Adrenal gland (tissue), 5 donors: ENCODE data around the gene SATB1.

Experiments used
- POLR2A ChIP-seq, 2 donors: fragments of 450-650 bp; IDR thresholded peaks; one replicate each; pipeline ENCODE4 v1.6.1; 2017; ENCODE audit warnings: antibody characterized with exemption in 2 of 2, mild to moderate bottlenecking in 2 of 2, moderate library complexity in 1 of 2
- TF ChIP-seq, protein P1 (sequence below), 6 experiments: fragments of 450-650 bp in 4 of 6; fragments of 200-600 bp in 2 of 6; sonication (generic) in 1 of 6; IDR thresholded peaks; 1 replicate in 5 of 6; 2 replicates in 1 of 6; pipeline versions ENCODE4 v1.5.1 to v1.8.0; 2016 to 2021; ENCODE audit warnings: antibody characterized with exemption in 6 of 6, mild to moderate bottlenecking in 2 of 6, moderate library complexity in 1 of 6
- donor health status: DM: no; HTN: no; CAD: no.

GRCh38 chr3:18334837-18335601, 90.1 kb downstream of the SATB1 start:
- TF ChIP-seq, protein P1, sequence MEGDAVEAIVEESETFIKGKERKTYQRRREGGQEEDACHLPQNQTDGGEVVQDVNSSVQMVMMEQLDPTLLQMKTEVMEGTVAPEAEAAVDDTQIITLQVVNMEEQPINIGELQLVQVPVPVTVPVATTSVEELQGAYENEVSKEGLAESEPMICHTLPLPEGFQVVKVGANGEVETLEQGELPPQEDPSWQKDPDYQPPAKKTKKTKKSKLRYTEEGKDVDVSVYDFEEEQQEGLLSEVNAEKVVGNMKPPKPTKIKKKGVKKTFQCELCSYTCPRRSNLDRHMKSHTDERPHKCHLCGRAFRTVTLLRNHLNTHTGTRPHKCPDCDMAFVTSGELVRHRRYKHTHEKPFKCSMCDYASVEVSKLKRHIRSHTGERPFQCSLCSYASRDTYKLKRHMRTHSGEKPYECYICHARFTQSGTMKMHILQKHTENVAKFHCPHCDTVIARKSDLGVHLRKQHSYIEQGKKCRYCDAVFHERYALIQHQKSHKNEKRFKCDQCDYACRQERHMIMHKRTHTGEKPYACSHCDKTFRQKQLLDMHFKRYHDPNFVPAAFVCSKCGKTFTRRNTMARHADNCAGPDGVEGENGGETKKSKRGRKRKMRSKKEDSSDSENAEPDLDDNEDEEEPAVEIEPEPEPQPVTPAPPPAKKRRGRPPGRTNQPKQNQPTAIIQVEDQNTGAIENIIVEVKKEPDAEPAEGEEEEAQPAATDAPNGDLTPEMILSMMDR (IDR thresholded peaks at IDR 0.05) = no peak
- no peak for TF ChIP-seq POLR2A (IDR thresholded peaks at IDR 0.05)
